BJ (cell line): ENCODE data around the gene PAK3. TPM values are rescaled to one million over a fixed set of nuclear protein-coding genes. Genes with fewer than 3 reads are reported as not detected.
A peak's percentile ranks its signal among the peaks of the same experiment; 100 is the strongest.

Experiments
- CTCF ChIA-PET: fragments of 350-600 bp; formaldehyde crosslinking; extraction: SDS; loops from one replicate; lab custom pipeline; 2021; ENCODE audit warnings: antibody characterized with exemption, inconsistent platforms; lab: Yijun Ruan, JAX
- POLR2A ChIA-PET: fragments of 300-600 bp; sonication (Branson Sonifier 250); formaldehyde crosslinking; extraction: SDS; loops from one replicate; lab custom pipeline; 2021; ENCODE audit warnings: antibody characterized with exemption; lab: Charles Lee
- DNase-seq: peaks from one replicate; pipeline ENCODE4 v3.0.0-alpha.2; 2011; ENCODE audit warnings: low read depth
- H3K27me3 ChIP-seq: 2 replicates; pipeline ENCODE4 v1.6.0; 2011; ENCODE audit warnings: low read length; ENCODE audit not compliant: control insufficient read depth, insufficient read depth
- H3K36me3 ChIP-seq: 2 replicates; pipeline ENCODE4 v1.5.1; 2011; ENCODE audit warnings: low read length; ENCODE audit not compliant: control insufficient read depth, insufficient read depth
- H3K4me3 ChIP-seq: 2 replicates; pipeline ENCODE4 v1.5.1; 2011; ENCODE audit warnings: low read depth, mild to moderate bottlenecking, control low read depth, low read length
- polyA plus RNA-seq: library from polyadenylated mRNA; depleted of rRNA; stranded (reverse); fragments of >200 nt; gene quantifications from 2 replicates; pipeline ENCODE4 v1.2.3, GENCODE V29; 2011
- TF ChIP-seq, protein P1 (sequence below): IDR thresholded peaks from 2 replicates; pipeline ENCODE4 v1.5.1; 2011; ENCODE audit warnings: low read depth, mild to moderate bottlenecking, control low read depth, inconsistent platforms, low read length, moderate library complexity; ENCODE audit not compliant: insufficient read depth

The PAK3 gene
- polyA plus RNA-seq, 1 experiment, result 0.16 TPM

DNA sequence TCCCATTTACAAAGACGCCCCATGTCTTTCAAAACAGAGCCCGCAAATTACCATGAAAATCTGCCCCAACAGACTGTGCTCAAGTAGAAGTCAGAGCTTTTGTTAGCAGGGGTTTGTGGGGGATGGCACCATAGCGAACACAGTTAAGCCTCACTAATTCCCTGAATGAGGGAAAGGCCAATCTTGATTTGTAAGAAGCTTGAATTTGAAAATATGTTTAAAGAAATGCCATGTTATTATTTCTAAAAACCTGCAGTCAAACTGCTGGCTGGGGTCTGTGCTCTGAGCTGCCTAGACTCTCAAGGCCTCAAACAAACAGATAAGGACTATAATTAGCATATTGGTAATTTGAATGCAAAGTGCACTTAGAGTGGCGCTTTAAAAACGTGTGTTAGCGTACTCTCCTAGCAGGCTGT, 9.4 kb upstream of the PAK3 start:
- no peak for DNase-seq
- Histone ChIP-seq H3K27me3 (no peaks in the 10 kb centered on the region), H3K36me3 (no peaks in the 10 kb centered on the region), H3K4me3 (no peak overlapping the region)
- TF ChIP-seq, protein P1, sequence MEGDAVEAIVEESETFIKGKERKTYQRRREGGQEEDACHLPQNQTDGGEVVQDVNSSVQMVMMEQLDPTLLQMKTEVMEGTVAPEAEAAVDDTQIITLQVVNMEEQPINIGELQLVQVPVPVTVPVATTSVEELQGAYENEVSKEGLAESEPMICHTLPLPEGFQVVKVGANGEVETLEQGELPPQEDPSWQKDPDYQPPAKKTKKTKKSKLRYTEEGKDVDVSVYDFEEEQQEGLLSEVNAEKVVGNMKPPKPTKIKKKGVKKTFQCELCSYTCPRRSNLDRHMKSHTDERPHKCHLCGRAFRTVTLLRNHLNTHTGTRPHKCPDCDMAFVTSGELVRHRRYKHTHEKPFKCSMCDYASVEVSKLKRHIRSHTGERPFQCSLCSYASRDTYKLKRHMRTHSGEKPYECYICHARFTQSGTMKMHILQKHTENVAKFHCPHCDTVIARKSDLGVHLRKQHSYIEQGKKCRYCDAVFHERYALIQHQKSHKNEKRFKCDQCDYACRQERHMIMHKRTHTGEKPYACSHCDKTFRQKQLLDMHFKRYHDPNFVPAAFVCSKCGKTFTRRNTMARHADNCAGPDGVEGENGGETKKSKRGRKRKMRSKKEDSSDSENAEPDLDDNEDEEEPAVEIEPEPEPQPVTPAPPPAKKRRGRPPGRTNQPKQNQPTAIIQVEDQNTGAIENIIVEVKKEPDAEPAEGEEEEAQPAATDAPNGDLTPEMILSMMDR, result no peak
- ChIA-PET POLR2A (no interaction called here), CTCF (no interaction called here)

DNA sequence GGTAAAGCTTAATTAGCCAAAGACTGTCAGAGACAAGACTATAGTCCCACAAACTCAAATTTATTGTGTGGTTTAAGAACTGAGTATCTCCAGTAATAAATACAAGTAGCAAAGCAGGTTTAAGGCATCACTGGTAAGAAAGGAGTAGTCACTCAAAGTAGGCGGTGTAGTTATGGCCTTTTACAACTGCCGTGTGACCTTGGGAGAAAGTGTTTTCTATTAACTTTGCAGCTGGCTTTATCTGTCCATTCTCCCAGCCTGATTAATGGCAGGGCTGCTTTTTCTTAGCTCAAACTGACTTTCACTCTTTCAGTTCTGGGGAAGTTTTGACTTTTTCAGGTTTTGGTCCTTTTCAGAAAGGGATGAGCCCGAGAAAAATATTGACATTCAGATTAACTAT, 7.4 kb upstream of the PAK3 start:
- H3K27me3 ChIP-seq, result no peaks in the 10 kb centered on the region

DNA sequence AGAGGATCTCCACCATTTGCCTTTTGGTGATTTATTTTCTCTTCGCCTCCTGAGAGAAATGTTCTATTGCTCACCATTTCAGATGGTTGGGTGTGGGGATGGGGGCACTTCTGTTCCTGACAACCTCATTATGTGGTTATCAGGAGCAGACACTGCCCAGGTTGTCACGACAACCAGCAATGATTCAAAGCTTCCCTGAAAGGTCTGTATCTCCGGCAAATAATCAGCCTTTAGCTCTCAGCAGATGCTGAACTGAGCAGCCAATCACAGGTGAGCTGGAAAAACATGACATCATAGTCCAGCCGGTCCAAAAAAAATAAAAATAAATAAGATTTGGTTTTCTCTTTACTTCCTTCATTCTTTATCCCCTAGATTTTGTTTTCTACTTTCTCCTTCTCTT, 5.5 kb upstream of the PAK3 start:
- CTCF ChIA-PET, result interaction anchor here (1.6 kb wide), 1 partner anchor 10 kb away, joined by 4 read pairs; no protein-coding TSS in a partner anchor

More for the DNA sequence above, 7.4 kb upstream of the PAK3 start:
- CTCF ChIA-PET, result no interaction called here
- no peak for DNase-seq
- Histone ChIP-seq H3K4me3 (no peak overlapping the region), H3K36me3 (no peaks in the 10 kb centered on the region)
- POLR2A ChIA-PET, result no interaction called here
- TF ChIP-seq, protein P1, result no peak

DNA sequence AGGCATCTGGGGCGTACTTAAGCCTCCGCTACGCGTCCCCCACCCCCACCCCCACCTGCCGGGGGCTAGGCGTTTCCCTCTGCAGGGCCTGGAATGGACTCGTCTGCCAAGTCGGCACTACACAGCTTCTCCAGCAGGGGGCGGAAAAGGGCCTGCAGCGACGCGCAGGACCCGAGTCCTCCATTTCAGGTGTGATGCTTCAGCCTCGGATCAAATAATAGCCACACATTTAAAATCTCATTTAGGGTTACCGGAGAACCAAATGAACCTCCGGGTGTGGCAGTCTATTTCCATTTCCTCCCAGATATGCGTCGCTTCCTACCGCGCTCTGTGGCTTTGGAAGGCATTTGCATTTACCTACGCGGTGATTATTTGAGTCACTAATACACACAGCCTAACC, 2.9 kb downstream of the PAK3 start:
- TF ChIP-seq, protein P1, result peak; percentile 55
- H3K36me3 ChIP-seq, result no peaks in the 10 kb centered on the region
- no peak overlapping the region for H3K4me3 ChIP-seq
- no peak for DNase-seq
- H3K27me3 ChIP-seq, result no peaks in the 10 kb centered on the region
- ChIA-PET POLR2A (no interaction called here), CTCF (interaction anchor here (1.2 to 2.1 kb wide), 2 partner anchors 10 to 245 kb away, joined by 3 to 6 read pairs; no protein-coding TSS in a partner anchor)

More for the DNA sequence above, 5.5 kb upstream of the PAK3 start:
- DNase-seq, result no peak
- Histone ChIP-seq H3K4me3 (no peak overlapping the region), H3K36me3 (no peaks in the 10 kb centered on the region), H3K27me3 (no peaks in the 10 kb centered on the region)
- POLR2A ChIA-PET, result no interaction called here
- TF ChIP-seq, protein P1, result no peak

DNA sequence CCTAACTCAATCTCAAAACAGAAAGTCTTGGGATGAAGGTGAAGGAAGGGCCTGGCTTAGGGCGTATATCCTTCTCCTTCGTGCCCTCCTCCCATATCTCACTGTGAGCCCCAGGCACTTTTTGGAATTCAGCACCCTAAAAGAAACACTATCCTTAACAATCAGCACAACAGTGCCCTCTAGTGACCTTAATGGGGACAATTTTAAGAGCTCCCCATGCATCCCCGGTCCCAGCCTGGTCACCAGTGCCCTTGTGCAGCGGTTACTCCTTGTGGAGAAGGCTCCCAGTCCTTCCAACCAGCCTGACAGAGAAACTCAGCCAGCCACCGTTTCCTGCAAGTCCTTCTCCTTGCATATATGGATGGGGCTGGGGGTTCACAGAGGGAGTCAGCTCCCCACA, 4.2 kb downstream of the PAK3 start:
- Histone ChIP-seq H3K36me3 (no peaks in the 10 kb centered on the region), H3K27me3 (no peaks in the 10 kb centered on the region), H3K4me3 (no peak overlapping the region)
- CTCF ChIA-PET, result interaction anchor here (0.6 to 1.2 kb wide), 4 partner anchors 9 to 242 kb away, joined by 4 to 10 read pairs (median 5); no protein-coding TSS in a partner anchor
- POLR2A ChIA-PET, result no interaction called here
- DNase-seq, result no peak
- TF ChIP-seq, protein P1, result peak; percentile 45
